Dedifferentiated amniotic fluid mesenchymal stem cell (primary cell): Measurements from ENCODE around the gene NRGN.
A peak's percentile ranks its signal among the peaks of the same experiment; 100 is the strongest.

ENCODE experiments used
- DNase-seq: peaks from one replicate; pipeline ENCODE4 v3.0.0-alpha.2; 2016; ENCODE audit errors: extremely low spot score

The NRGN gene

GRCh38 chr11:124739479-124740276, at the start of gene NRGN:
Gene NRGN, plus strand, starts transcription at chr11:124739942. Its CDS starts 143 bp downstream, at chr11:124740085.
- DNase-seq, result peak; percentile 84

DNA sequence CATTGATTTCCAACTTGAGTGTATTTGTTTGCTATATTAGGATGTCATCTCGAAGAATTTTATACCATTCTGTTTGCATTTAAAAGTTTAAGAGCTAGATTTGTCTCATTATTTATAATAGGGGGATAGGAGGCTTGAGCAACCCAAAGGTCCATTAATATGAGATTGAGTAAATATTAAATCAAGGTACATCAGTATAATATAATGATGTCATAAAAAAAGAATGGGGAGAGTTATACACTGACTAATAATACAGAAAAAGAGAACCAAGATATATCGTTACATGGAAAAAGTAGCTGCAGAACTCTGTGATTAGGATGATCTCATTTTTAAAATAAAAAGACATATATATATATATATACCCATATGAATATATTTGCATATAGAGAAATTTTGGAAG, 46.6 kb upstream of the NRGN start:
- DNase-seq, result no peak

GRCh38 chr11:124699547-124699946, 40.2 kb upstream of the NRGN start:
- no peak for DNase-seq

DNA sequence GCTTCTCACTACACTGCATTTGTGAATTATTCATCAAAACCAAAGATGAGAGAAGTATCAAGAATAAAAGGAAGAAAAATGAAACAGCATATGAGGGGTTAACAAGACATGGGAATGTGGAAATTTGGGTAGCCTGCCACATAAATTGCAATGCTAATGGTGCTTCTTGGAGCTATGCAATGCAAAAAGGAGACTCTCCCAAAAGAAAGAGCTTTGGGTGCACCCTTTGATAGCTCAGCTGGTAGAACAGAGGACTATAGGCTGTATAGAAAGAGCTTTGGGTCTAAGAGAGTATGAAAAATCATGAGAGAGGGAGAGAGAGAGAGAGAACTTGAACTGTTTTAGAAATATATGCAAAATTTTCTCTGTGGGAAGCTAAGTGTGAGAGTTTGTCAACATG, 39.7 kb upstream of the NRGN start:
- DNase-seq, result no peak

DNA sequence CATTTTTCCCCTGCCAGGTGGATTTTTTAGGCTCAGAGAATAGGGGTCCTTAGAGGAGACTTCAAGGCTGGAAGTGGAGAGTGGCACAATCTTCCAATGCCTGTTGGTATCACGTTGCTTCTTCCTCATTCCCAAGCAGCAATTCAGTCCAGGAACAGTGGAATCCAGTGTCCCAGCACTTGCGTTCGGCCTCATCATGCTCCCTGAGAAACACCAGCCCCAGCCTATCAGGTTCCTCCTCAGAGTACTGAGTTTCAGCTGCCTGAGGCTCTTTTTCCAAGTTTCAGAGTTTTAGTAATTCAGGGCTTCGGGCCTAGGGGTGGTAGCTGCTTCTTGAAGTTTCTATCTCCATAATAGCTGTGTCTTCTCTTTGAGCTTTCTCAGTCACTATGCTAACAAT, 31.9 kb upstream of the NRGN start:
- no peak for DNase-seq

GRCh38 chr11:124712392-124712791, 27.4 kb upstream of the NRGN start:
- no peak for DNase-seq

DNA sequence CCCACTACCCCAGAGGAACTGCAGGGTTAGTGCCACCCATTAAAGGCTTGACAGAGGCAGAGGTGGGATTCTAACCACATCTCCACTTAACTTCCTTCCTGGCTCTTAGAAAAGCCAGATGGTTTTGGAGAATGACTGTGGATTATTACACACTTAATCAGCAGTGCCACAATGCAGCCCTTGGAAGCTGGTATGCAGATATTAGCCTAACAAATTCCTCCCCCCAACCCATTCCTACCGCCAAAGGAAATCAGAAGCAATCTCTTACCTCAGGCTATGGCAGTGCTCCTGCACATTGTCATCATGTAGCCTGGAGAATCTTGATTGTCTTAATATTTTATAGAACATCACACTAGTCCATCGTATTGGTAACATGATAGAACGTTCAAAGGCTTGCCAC, 23.2 kb upstream of the NRGN start:
- no peak for DNase-seq

DNA sequence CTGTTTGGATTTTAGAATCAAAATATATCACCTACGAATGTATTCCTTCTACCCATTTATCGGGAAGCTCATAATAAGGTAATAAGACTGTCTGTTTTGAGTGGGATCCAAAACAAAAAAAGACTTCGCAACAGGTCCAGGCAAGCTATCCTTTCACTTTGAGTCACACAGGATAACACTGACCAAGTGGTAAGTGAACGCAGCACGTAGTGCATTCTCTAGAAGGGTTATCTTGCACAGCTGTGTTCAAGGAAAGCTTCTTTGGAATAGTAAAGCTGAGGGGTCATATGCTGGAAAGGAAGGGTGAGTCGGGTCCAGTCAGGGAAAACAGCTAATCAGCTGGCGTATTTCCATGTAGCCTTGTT, 22.3 kb upstream of the NRGN start:
- no peak for DNase-seq

GRCh38 chr11:124717786-124718651, 21.7 kb upstream of the NRGN start:
- DNase-seq, result no peak

DNA sequence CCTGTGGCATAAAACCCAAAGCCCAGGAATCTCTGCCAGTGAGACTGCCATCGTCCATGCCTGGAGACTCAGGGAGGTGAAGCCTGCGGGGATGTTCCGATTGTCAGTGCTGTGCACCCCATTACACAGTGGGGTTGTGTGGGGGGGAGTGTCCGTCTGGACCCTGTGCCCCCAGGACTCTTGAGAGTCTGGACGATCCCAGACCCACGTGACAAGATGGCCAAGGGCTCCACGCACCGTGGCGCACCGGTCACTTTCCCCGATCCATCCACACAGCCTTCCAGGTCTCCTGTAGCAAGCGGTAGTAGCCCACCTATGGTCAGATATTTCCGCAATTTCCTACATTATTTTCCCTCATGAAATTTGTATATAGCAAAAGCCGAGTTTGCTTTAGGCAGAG, 20.9 kb upstream of the NRGN start:
- no peak for DNase-seq

DNA sequence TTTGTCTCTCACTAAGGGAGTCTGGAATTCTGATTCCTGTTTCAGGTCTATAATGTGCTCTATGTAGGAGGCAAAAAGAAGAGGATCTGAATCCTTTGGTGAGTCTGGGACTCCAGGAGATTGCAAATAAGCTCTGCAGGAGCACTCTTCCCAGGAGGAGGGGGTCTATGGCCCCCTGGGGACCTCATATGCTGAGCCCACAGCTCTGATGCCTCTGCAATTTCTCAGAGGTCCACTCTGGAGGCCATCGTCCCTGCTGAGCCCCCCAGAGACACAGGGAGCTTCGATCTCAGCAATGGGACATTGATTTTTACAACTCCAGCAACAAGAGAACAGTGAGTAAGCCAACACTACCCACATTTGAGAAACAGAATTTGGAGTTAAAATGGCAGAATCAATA, 20.2 kb upstream of the NRGN start:
- DNase-seq, result no peak

DNA sequence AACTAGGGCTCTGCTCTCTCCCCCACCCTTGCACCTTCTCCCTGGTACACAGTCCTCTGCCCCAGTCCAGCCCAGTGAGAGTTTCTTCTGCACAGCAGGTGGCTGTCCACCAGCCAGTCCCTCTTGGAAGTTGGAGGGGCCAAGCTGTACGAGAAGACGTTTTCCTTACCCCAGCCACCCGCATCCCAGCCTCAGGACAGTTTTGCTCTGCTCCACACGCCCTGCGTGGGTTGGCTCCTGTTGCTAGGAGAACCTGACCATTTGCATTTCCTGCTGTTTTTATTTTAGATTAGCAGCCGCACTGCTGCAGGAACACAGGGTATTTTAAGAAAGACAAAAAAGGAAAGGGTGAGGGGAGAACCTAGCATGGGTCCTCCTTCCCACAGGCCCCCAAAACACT, 17.6 kb upstream of the NRGN start:
- DNase-seq, result no peak

- DNase-seq, result no peak
These were observed 14.6 kb upstream of the NRGN start for GRCh38 chr11:124724979-124725718.

- DNase-seq, result no peak
These were observed 14.0 kb upstream of the NRGN start for GRCh38 chr11:124725719-124726105.

GRCh38 chr11:124727474-124727873, 12.3 kb upstream of the NRGN start:
- no peak for DNase-seq

DNA sequence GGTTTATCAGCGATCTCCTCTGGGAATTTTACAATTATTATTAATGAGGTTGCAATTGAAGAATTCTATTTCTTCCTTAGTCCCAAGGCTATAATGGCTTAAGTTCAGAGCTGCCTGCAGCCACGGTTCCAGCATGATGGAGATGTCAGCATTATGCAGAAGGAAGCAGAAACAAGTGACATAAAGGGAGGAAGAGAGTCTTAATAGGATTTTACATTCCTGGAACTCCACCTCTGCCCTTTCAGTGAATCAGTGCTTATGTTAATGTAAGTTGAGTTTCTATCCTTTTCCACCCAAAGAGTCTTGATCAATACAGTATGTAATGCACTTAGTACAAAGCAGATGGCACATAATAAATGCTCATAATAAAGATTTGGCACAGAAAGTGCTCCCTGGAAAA, 11.6 kb upstream of the NRGN start:
- no peak for DNase-seq

DNA sequence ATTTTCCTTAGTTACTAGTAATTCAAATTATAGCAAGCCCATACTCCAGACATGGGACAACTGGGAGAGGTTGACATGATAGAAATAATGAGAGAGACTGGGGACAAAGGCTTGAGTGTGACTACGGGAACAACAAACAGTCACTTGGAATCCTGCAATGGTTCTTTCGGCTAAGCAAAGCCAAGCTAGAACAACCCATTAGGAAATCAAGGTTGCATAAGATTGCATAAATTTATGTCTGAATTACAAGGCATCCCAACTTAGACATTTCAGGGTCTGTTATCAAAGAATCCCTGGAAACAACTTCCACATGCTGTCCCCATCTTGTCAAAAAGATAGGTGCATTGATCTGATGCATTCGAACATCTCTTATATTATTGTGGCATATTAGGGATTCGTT, 10.2 kb upstream of the NRGN start:
- DNase-seq, result no peak

GRCh38 chr11:124732230-124732629, 7.5 kb upstream of the NRGN start:
- DNase-seq, result no peak

DNA sequence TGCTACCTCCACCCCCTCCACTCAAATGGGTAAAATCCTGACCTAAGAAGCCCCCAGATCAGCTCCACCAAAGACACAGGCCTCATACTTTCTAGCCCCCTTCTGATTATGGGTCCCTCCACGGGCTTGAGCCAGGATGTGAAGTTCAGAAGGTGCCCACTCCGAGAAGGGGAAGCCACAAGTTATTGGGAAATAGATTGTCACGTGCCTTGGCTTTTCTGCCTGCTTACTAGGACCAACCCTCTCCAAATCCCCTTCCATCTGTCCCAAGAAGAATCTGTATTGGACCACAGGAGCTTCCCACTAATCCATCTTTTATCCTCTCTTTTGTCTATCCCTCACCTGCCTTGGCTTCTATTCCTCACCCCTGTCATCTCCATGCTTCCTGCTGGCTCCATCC, 3.0 kb upstream of the NRGN start:
- no peak for DNase-seq

GRCh38 chr11:124737638-124738305, 2.0 kb upstream of the NRGN start:
- DNase-seq, result no peak

GRCh38 chr11:124738713-124739478, 846 bp upstream of the NRGN start:
- no peak for DNase-seq
